ENCODE results near the gene LAGE3.

Gene LAGE3, protein sequence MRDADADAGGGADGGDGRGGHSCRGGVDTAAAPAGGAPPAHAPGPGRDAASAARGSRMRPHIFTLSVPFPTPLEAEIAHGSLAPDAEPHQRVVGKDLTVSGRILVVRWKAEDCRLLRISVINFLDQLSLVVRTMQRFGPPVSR

DNA sequence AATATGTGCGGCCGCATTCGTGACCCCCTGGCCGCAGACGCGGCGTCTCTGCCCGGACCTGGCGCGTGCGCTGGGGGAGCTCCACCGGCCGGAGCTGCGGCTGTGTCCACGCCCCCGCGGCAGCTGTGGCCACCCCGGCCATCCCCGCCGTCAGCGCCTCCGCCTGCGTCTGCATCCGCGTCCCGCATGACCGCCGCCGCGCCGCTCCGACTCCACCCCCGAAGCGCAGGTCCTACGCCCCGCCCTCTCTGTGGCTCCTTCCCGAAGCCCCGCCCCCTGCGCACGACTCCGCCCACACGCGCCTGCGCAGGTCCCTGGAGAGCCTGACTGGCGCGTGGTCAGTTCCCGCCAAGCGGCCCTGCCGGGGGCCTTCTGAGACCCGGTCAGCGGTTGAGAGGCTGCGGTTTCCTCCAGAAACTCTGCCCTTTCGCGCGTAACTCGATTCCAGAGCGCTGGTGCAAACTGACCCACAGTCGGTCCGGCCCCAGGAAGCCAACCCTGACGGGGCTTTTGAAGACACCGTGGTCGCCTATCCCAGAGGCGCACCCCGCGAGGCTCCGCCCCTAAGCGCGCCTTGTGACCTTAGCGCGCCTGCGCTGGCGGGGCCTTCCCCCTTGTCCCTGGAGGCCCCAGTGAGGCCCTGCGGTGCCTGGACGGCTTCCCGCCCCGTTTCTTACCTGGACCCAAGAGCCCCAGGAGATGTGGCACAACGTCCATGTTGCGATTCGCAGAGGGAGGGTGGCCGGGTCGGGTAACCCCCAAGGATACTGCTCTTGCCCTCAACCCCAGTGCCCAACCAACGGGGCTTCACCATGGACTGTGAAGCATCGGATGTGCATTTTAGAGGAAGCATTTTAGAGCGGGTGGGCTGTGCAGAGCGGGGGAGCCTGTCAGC is at the start of gene LAGE3:
Gene LAGE3, minus strand, starts transcription at position 554 of the 895 bp plus-strand sequence. Its CDS starts 366 bp downstream, at position 188.
- DNase-seq = peak; percentile 95
- H3K36me3 ChIP-seq = peaks cover 14% of the 10 kb centered on the region
- peaks cover 7% of the 10 kb centered on the region for H3K27me3 ChIP-seq (ENCODE audit: insufficient read depth, low read depth, severe bottlenecking)
- TF ChIP-seq, protein P1, sequence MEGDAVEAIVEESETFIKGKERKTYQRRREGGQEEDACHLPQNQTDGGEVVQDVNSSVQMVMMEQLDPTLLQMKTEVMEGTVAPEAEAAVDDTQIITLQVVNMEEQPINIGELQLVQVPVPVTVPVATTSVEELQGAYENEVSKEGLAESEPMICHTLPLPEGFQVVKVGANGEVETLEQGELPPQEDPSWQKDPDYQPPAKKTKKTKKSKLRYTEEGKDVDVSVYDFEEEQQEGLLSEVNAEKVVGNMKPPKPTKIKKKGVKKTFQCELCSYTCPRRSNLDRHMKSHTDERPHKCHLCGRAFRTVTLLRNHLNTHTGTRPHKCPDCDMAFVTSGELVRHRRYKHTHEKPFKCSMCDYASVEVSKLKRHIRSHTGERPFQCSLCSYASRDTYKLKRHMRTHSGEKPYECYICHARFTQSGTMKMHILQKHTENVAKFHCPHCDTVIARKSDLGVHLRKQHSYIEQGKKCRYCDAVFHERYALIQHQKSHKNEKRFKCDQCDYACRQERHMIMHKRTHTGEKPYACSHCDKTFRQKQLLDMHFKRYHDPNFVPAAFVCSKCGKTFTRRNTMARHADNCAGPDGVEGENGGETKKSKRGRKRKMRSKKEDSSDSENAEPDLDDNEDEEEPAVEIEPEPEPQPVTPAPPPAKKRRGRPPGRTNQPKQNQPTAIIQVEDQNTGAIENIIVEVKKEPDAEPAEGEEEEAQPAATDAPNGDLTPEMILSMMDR (IDR thresholded peaks at IDR 0.05; ENCODE audit: low read depth, low read length) = no peak
- H3K27ac ChIP-seq = peak within 1 kb of the TSS; percentile 44
- H3K4me3 ChIP-seq (ENCODE audit: low read depth, low read length) = peak within 1 kb of the TSS; percentile 39
- H3K9me3 ChIP-seq (ENCODE audit: severe bottlenecking) = peaks cover 8% of the 10 kb centered on the region

DNA sequence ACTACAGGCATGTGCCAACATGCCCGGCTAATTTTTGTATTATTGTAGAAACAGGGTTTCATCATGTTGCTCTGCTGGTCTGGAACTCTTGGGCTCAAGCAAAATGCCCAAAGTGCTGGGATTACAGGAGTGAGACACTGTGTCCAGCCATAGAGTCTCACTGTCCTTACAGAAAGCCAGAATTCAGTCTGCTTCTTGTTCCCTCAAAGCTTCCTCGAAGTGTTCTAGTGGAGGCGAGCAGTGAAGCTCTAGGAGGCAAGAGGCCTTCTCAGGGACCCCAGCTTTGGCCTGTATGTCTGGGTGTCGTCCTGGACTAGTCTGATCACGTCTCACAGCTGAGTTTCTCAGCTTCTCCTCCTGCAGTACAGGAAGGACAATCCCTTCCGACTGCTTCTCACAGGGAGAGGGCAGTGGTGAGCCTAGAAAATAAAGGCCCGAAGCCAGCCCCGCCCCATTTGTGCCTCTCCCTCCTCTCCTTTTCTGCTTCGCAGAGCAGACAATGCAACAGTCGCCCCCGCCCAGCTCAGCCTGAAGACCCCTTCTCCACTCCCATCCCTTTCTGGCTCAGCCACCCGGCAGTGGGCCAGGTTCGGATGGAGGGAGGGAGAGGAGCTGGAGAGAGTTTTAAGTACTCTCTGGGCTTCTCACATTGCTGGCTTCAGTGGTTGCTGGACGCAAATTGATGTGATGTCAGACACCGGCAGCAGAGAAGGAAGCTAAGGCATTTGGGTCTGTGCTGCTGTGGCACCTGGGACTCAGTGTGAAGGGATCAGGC is 48.0 kb upstream of the LAGE3 start:
- peak overlapping the region; percentile 33 for H3K4me3 ChIP-seq (ENCODE audit: low read depth, low read length)
- H3K9me3 ChIP-seq (ENCODE audit: severe bottlenecking) = peaks cover 6% of the 10 kb centered on the region
- DNase-seq = peak; percentile 93
- peak overlapping the region; percentile 74 for H3K27ac ChIP-seq
- peaks cover 21% of the 10 kb centered on the region for H3K36me3 ChIP-seq
- TF ChIP-seq, protein P1 (IDR thresholded peaks at IDR 0.05; ENCODE audit: low read depth, low read length) = peak; percentile 79
- H3K27me3 ChIP-seq (ENCODE audit: insufficient read depth, low read depth, severe bottlenecking) = peaks cover 24% of the 10 kb centered on the region

DNA sequence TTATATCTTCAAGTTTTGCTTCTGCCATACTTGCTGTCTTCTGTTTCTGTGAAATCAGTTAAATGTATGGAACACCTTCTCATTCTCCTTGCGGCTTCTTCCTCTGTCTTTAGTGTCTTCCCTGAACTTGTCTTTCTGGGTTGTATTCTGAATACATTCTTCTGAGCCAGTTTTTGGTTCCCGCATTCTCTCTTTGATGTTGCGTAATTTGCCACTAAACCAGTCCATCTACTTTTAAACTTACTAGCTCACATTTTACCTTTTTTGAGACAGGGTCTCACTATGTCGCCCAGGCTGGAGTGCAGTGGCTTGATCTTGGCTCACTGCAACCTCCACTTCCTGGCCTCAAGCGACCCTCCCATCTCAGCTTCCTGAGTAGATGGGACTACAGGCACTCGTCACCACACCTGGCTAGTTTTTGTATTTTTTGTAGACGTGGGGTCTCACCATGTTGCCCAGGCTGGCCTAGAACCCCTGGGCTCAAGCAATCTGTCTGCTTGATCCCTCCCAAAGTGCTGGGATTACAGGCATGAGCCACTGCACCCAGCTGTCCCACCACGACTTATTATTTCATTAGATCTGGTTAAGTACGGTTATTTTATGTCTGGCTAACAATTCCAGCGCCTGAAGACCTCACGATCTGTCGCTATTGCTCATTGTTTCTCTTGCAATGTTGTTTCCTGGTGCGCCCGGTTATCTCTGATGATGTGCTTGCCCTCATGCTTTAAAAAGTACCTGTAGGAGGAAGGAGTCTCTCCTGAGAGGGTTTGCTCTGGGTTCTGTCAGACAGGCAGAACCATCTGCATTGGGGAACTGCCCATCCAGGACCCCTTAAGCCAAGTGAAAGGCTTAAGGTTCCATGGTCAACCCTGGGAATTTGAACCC is 46.8 kb upstream of the LAGE3 start:
- Histone ChIP-seq H3K36me3 (peaks cover 15% of the 10 kb centered on the region), H3K27me3 (ENCODE audit: insufficient read depth, low read depth, severe bottlenecking) (peaks cover 22% of the 10 kb centered on the region), H3K27ac (peak overlapping the region; percentile 74), H3K9me3 (ENCODE audit: severe bottlenecking) (peaks cover 6% of the 10 kb centered on the region), H3K4me3 (ENCODE audit: low read depth, low read length) (no peak overlapping the region)
- TF ChIP-seq, protein P1 (IDR thresholded peaks at IDR 0.05; ENCODE audit: low read depth, low read length) = no peak
- no peak for DNase-seq

DNA sequence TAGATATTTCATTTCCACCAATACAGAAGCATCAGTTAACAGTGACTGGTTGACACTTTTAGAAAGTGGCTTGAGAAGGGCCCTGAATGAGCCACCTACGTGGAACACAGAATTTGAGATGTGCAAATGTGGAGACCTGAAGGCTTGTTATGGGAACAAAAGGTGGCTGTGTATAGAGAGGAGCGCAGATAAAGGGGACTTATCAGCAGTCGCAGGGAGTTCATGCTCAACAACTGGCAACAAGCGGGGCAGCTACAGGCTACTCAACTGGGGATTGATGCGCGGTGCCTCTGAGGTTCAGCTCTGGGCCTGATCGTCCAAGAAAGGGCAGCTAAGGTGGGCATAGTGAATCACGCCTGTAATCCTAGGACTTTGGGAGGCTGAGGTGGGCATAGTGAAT is 40.3 kb upstream of the LAGE3 start:
- Histone ChIP-seq H3K9me3 (ENCODE audit: severe bottlenecking) (peaks cover 6% of the 10 kb centered on the region), H3K27me3 (ENCODE audit: insufficient read depth, low read depth, severe bottlenecking) (peaks cover 7% of the 10 kb centered on the region), H3K4me3 (ENCODE audit: low read depth, low read length) (no peak overlapping the region), H3K36me3 (no peaks in the 10 kb centered on the region; the same call in 1 of the 2 replicates), H3K27ac (no peak overlapping the region)
- no peak for DNase-seq
- TF ChIP-seq, protein P1 (IDR thresholded peaks at IDR 0.05; ENCODE audit: low read depth, low read length) = no peak

Measured in WERI-Rb-1 (cell line).